ENCODE results near the gene HPF1.
A peak's percentile ranks its signal among the peaks of the same experiment; 100 is the strongest.
"Not testable (repeated sequence)": the region's sequence is repeated elsewhere in the genome, so short reads cannot be mapped to it uniquely, and the experiment has no call there.

HPF1 gene

GRCh38 chr4:169757575-169758184 is at the start of gene HPF1:
Gene HPF1, minus strand, starts transcription at chr4:169757944. Its CDS starts 67 bp downstream, at chr4:169757877.
- peak; percentile 93 for DNase-seq (ENCODE audit: low spot score)

GRCh38 chr4:169806770-169807169 is 49.0 kb upstream of the HPF1 start:
- not testable (repeated sequence) for DNase-seq (ENCODE audit: low spot score)

GRCh38 chr4:169803413-169803812 is 45.7 kb upstream of the HPF1 start:
- no peak for DNase-seq (ENCODE audit: low spot score)

DNA sequence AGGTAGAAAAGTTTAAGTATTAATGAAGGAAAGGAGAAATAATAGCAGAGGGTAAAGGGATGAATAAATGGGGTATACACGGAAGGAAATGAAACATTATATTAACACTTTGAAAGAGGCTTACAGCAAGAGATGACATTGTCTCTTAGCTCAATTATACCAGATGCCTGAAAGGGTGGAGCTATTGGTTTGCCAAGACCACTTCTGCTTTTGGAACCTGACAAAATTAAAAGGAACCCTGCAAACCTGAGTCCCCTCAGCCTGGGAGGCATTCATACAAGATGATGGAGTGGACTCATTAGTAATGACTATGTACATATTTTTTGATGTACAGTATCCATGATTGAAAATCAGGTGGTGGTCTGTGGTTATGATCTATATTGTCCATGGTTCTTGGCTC is 45.1 kb upstream of the HPF1 start:
- DNase-seq (ENCODE audit: low spot score), result no peak

DNA sequence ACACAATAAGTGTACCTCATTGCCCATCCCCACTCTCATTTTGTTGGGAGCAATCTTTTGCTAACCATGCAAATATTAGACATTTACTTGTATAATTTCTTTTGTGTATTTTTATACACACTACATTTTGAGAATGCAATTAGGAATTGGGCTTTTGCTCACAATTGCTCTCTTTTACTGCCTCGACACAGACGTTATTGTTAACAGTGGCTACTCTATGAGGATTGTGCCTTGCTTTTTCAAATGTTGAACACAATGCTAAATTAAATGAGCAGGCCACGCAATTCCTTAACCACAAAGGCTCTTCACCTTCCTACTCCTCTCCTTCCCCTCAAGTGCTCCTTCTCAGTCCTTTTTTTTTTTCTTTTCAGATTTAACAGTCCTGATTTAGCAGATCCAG is 42.8 kb upstream of the HPF1 start:
- DNase-seq (ENCODE audit: low spot score), result no peak

DNA sequence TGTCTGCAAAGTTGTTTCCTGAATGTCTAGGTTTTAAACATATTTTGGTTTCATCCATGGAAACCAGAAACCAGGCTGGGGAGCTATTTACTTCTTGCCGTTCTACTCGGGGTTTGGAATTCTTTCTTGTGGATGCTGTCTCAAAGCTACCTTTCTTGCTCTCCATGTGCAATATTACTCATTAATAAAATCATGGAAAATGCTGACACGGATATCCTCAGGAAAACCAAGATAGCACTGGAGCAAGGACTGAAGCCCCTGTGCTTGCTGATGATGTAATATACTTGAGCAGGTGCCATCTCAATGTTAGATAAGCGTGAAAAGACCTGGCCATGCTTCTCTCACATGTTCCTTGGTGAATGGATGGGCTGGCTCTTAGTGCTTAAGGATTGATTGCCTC is 41.5 kb upstream of the HPF1 start:
- DNase-seq (ENCODE audit: low spot score), result no peak

GRCh38 chr4:169795585-169795984 is 37.8 kb upstream of the HPF1 start:
- no peak for DNase-seq (ENCODE audit: low spot score)

DNA sequence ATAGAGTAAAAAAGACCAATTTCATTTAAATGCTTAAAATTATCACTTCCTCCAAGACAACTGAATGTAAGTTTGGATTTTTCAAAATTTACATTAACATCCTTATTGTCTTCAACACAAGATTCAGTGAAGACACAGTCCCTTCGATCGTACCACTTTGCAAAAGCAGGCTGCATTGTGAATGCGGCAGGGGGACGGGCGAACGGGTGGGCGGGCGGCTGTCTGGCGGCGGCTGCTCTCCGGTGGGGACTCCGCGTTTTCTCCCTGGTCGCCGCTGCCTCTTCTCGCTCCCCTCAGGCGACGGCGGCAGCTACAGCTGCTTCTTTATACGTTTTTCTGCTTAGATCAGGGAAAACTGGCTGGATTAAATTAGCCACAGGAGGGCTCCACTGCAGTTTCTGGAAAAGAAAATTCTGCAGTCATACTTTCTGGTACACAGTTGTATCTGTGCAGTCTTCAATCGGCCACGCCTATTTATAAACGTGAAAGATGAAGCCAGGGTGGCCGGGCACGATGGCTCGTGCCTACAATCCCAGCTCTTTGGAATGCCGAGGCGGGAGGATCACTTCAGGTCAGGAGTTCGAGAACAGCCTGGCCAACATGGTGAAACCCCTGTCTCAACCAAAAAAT is 33.9 kb upstream of the HPF1 start:
- peak; percentile 12 for DNase-seq (ENCODE audit: low spot score)

GRCh38 chr4:169791062-169791461 is 33.3 kb upstream of the HPF1 start:
- DNase-seq (ENCODE audit: low spot score), result no peak

DNA sequence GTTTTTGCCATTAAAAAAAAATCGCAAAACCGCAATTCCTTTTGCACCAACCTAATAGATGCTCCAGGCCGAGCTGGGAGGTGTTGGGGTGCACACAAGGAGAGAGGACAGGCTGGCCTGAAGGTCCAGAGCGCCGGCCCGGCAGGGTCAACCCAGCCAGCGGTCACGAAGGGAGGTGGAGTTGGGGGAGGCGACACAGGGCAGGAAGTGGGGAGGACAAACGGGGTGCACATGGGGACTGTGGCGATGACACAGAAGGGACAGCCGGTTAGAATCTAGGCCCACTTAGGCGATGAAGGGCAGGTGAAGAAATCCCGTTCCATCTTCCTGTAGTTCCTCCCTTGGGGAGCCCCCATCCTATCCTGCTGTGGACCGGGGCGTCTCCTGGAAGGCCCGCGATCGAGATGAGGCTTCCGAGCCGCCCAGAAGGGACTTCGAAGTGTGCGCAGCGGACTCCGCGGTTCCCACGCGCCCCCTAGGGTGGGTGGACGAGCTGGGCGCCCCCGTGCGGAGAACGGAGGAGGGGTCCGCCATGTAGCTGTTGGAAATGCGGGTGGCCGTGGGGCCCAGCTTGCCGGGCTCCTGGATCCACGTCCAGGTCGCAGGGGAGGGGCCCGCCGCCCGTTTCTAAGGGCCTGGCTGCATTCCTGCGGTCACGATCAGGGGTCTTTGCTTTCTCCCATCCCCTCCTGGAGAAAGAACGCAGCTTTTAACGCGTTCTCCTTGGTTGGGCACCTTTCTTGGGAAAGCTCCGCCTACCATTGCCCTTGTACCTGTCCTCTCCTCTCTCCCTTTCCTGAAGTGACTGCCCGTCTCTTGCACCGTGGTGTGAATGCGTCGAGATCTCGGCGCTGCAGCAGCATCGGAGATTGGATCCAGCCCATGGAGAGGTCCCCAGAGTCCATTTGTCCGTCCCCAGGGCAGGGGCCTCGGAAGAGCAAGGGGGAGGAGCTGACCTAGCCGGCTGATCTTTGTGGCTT is 17.0 kb upstream of the HPF1 start:
- no peak for DNase-seq (ENCODE audit: low spot score)

GRCh38 chr4:169773889-169774288 is 16.1 kb upstream of the HPF1 start:
- DNase-seq (ENCODE audit: low spot score), result no peak

- not testable (repeated sequence) for DNase-seq (ENCODE audit: low spot score)
Measured at GRCh38 chr4:169771556-169772080, 13.9 kb upstream of the HPF1 start.

DNA sequence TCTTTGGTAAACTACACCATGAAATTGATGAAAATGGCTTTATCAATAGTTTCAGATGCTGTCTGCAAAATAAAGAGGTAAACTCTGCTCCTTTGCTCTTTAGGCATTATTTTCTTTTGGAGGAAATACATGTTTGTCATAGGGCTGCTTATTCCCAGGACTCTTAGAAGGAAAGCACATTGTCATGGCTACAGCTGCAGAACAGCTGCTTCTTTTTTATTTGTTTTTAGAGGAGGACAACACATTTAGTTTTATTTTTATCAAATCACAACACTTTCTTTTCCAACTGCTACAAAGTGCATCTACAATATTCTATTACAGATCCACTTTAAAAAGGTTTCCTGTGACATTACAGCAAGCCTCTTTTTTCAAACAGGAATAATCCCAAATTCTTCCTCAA is 12.7 kb upstream of the HPF1 start:
- no peak for DNase-seq (ENCODE audit: low spot score)

- DNase-seq (ENCODE audit: low spot score), result no peak
Measured at GRCh38 chr4:169768385-169768784, 10.6 kb upstream of the HPF1 start.

GRCh38 chr4:169766741-169767140 is 9.0 kb upstream of the HPF1 start:
- DNase-seq (ENCODE audit: low spot score), result no peak

DNA sequence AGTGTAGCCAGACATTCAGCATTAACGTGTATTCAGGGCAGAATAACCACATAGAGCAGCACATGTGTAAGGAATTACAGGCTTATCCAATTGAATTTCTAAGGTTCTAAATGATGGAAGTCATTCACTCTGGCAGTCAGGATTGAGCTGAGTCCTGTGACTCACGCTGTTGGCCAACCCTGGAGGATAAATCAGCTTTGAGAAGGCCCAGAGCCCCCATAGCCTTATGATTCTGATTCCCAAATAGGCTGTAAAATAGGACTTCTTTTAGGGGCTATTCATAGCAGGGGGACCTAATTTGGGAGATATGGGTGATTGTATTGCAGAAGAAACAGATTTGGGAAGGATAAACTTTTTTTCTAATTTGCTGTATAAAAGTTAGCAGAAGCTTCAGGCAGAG is 8.1 kb upstream of the HPF1 start:
- no peak for DNase-seq (ENCODE audit: low spot score)

GRCh38 chr4:169761846-169762245 is 4.1 kb upstream of the HPF1 start:
- DNase-seq (ENCODE audit: low spot score), result no peak

DNA sequence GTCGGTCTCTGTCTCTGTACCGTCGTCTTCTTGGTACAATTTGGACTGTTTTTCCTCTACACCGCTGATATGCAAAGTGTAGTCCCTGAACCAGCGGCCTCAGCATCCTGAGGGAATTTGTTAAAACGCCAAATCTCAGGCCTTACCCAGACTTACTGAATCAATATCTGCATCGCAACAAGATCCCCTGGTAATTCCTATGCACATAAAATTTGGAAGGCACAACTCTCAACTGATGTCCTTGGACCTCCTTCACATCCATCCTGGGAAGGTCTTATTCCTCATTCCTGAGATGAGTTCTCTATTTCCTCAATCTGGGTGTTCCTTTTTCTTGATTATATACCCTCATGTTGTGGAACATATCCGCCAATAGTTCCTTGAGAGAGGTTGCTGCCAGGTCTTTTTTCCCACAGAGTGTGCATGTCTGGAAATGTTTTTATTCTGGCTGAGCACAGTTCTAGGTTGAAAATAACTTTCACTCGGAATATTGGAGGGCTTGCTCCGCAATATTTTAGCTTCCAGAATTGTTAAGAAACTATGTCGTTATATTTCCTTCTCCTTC is 738 bp upstream of the HPF1 start:
- no peak for DNase-seq (ENCODE audit: low spot score)

DNA sequence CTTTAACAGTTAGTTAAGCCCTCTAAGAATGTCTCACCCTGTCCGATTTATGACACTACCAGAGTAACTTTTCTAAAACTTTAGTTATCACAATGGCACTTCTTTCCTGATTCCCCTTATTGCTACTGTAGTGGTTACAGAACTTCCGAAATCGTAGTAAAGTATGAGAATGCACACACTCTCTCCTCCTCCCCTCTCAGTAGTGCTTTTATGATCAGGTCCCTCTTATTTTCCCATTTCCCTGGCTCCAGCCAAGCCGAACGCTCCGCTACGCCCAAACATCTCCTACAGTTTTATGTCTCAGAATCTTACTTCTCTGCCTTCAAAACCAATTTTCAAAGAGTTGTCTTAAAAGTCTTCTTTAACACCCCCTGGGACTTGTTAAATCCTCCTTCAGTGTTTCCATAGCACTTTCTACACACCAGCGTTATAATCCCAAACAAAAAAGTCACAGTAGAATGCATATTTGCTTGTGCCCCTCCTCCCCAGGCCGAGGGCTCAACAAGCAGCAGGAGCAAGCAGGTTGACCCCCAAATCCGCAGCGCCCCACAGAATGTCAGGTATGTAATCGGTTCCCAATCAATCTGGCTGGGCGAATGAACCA is 671 bp downstream of the HPF1 start:
- DNase-seq (ENCODE audit: low spot score), result peak; percentile 20

- no peak for DNase-seq (ENCODE audit: low spot score)
Measured at GRCh38 chr4:169745291-169745690, 12.5 kb downstream of the HPF1 start.

DNA sequence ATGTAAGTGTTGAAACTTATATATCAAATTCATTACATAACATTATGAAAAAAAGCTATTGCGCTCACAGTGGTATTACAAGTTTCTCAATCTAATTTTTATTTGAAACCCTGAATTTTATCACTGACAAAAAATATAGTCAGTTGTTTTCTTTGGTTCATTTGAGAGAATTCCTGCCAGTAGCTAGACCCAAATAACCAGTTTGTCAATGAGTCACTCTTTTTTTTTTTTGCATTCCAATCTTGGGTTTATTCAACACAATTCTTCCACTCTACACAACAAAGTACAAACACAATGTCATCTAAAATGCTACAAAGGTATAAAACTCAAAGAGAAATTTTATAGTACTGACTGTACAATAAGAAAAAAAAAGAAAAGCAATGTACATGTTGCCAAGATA is 13.1 kb downstream of the HPF1 start:
- DNase-seq (ENCODE audit: low spot score), result no peak

DNA sequence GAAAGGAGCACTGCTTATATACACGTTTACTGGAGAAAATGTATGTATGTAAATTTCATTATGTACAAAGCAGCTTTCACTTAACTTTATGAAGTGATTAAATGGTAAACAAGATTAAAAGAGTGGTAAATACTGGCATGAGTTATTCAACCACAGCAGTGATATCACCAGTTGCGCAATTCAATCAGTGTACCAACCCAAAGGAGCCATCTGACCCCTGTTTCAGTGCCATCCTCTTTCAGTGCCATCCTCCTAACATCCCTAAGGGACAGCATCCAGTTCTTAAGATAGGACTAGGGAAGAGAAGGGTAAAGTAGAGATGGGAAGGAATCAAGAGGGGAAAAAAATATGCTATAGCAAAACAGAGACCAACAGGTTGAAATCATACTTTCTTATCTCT is 16.2 kb downstream of the HPF1 start:
- no peak for DNase-seq (ENCODE audit: low spot score)
